H9 (cell line): ENCODE results near the gene DCHS1. TPM values are rescaled to one million over a fixed set of nuclear protein-coding genes. Genes with fewer than 3 reads are reported as not detected.

ENCODE experiments used
- DNase-seq: peaks from one replicate; pipeline ENCODE4 v3.0.0-alpha.2; 2017
- H2AFZ ChIP-seq: one replicate; pipeline ENCODE4 v1.6.1; 2013; ENCODE audit warnings: mild to moderate bottlenecking, low read length, control low read depth, moderate library complexity
- H2AK5ac ChIP-seq: 2 replicates; pipeline ENCODE4 v1.6.1; 2013; ENCODE audit warnings: low read length, control low read depth, mixed read lengths; ENCODE audit not compliant: insufficient read length
- H2BK120ac ChIP-seq: one replicate; pipeline ENCODE4 v1.6.1; 2013; ENCODE audit warnings: low read depth, mild to moderate bottlenecking, low read length, control low read depth, inconsistent platforms; ENCODE audit not compliant: poor library complexity, severe bottlenecking
- H2BK12ac ChIP-seq: 2 replicates; pipeline ENCODE4 v1.6.1; 2013; ENCODE audit warnings: low read length, control low read depth, mixed read lengths, low read depth; ENCODE audit not compliant: insufficient read length
- H2BK15ac ChIP-seq: 2 replicates; pipeline ENCODE4 v1.6.1; 2013; ENCODE audit warnings: low read depth, low read length, control low read depth
- H2BK20ac ChIP-seq: one replicate; pipeline ENCODE4 v1.6.1; 2013; ENCODE audit warnings: low read depth, mild to moderate bottlenecking, low read length, control low read depth, inconsistent platforms; ENCODE audit not compliant: poor library complexity, severe bottlenecking
- H2BK5ac ChIP-seq: 2 replicates; pipeline ENCODE4 v1.6.1; 2013; ENCODE audit warnings: low read length, control low read depth, mixed read lengths; ENCODE audit not compliant: insufficient read length
- H3K14ac ChIP-seq: 2 replicates; pipeline ENCODE4 v1.6.1; 2013; ENCODE audit warnings: low read length, control low read depth; ENCODE audit not compliant: insufficient read depth
- H3K18ac ChIP-seq: 2 replicates; pipeline ENCODE4 v1.6.1; 2013; ENCODE audit warnings: low read depth, mild to moderate bottlenecking, mixed read lengths, low read length, control low read depth; ENCODE audit not compliant: insufficient read length
- H3K23ac ChIP-seq: 2 replicates; pipeline ENCODE4 v1.6.1; 2013; ENCODE audit warnings: low read length, control low read depth, mixed read lengths, low read depth; ENCODE audit not compliant: insufficient read length
- H3K23me2 ChIP-seq: 2 replicates; pipeline ENCODE4 v1.6.1; 2013; ENCODE audit warnings: low read depth, mild to moderate bottlenecking, mixed read lengths, low read length, control low read depth; ENCODE audit not compliant: insufficient read length, poor library complexity, severe bottlenecking
- H3K27ac ChIP-seq: 2 replicates; pipeline ENCODE4 v1.5.1; 2013; ENCODE audit warnings: low read length, control low read depth, mixed read lengths, low read depth; ENCODE audit not compliant: insufficient read length
- H3K27me3 ChIP-seq: 2 replicates; pipeline ENCODE4 v1.6.1; 2013; ENCODE audit warnings: low read length, control low read depth, inconsistent platforms; ENCODE audit not compliant: insufficient read depth
- H3K4ac ChIP-seq: 2 replicates; pipeline ENCODE4 v1.6.1; 2013; ENCODE audit warnings: low read depth, mild to moderate bottlenecking, control low read depth, inconsistent platforms, low read length, moderate library complexity
- H3K4me1 ChIP-seq: 2 replicates; pipeline ENCODE4 v1.6.1; 2013; ENCODE audit warnings: low read length, control low read depth, inconsistent platforms; ENCODE audit not compliant: insufficient read depth
- H3K4me2 ChIP-seq: 2 replicates; pipeline ENCODE4 v1.6.1; 2013; ENCODE audit warnings: low read length, control low read depth, mixed read lengths; ENCODE audit not compliant: insufficient read length, insufficient read depth
- H3K56ac ChIP-seq: 2 replicates; pipeline ENCODE4 v1.6.1; 2013; ENCODE audit warnings: low read depth, mild to moderate bottlenecking, mixed read lengths, low read length, control low read depth; ENCODE audit not compliant: insufficient read length
- H3K79me1 ChIP-seq: 2 replicates; pipeline ENCODE4 v1.6.1; 2013; ENCODE audit warnings: low read depth, mild to moderate bottlenecking, moderate library complexity, low read length, control low read depth, inconsistent platforms; ENCODE audit not compliant: insufficient read depth, poor library complexity, severe bottlenecking
- H3K79me2 ChIP-seq: 2 replicates; pipeline ENCODE4 v1.6.1; 2013; ENCODE audit warnings: low read length, control low read depth, inconsistent platforms; ENCODE audit not compliant: insufficient read depth
- H3K9ac ChIP-seq: 2 replicates; pipeline ENCODE4 v1.6.1; 2013; ENCODE audit warnings: low read length, control low read depth, mixed read lengths; ENCODE audit not compliant: insufficient read length; ENCODE audit errors: extremely low read depth
- H3K9me3 ChIP-seq: one replicate; pipeline ENCODE4 v1.6.1; 2013; ENCODE audit warnings: low read depth, low read length, inconsistent platforms; ENCODE audit not compliant: control insufficient read depth
- H3T11ph ChIP-seq: one replicate; pipeline ENCODE4 v1.6.1; 2013; ENCODE audit warnings: mild to moderate bottlenecking, low read length, control low read depth, inconsistent platforms
- H4K20me1 ChIP-seq: one replicate; pipeline ENCODE4 v1.6.1; 2013; ENCODE audit not compliant: control insufficient read depth, insufficient read length, insufficient read depth
- H4K5ac ChIP-seq: 2 replicates; pipeline ENCODE4 v1.6.1; 2013; ENCODE audit warnings: low read depth, mild to moderate bottlenecking, mixed read lengths, low read length, control low read depth; ENCODE audit not compliant: insufficient read length
- H4K8ac ChIP-seq: replicated peaks from 2 replicates; pipeline ENCODE4 v1.6.1; 2013; ENCODE audit warnings: low read length, control low read depth, mixed read lengths, low read depth; ENCODE audit not compliant: insufficient read length
- H4K91ac ChIP-seq: 2 replicates; pipeline ENCODE4 v1.6.1; 2013; ENCODE audit warnings: low read depth, mild to moderate bottlenecking, moderate library complexity, mixed read lengths, low read length, control low read depth; ENCODE audit not compliant: insufficient read length
- H3K27ac Mint-ChIP-seq, 3 experiments: 2 replicates in 2 of 3; 3 replicates in 1 of 3; pipeline ENCODE4 v1.8.0; 2020 to 2021; ENCODE audit warnings: mixed read lengths in 3 of 3, mild to moderate bottlenecking in 1 of 3, moderate library complexity in 1 of 3
- H3K27me3 Mint-ChIP-seq: 2 replicates; pipeline ENCODE4 v1.8.0; 2021; ENCODE audit warnings: low read depth, mild to moderate bottlenecking, moderate library complexity, mixed read lengths
- H3K36me3 Mint-ChIP-seq, 3 experiments: 2 replicates in 2 of 3; 3 replicates in 1 of 3; pipeline ENCODE4 v1.8.0; 2020 to 2021; ENCODE audit warnings: low read depth in 3 of 3, mixed read lengths in 3 of 3; ENCODE audit not compliant: insufficient read depth in 1 of 3
- H3K4me1 Mint-ChIP-seq, 2 experiments: 2 replicates each; pipeline ENCODE4 v1.8.0; 2020; ENCODE audit warnings: mixed read lengths in 2 of 2
- H3K4me3 Mint-ChIP-seq, 2 experiments: 2 replicates in 1 of 2; 3 replicates in 1 of 2; pipeline ENCODE4 v1.8.0; 2020 to 2021; ENCODE audit warnings: mild to moderate bottlenecking in 2 of 2, mixed read lengths in 2 of 2, moderate library complexity in 1 of 2
- H3K9me3 Mint-ChIP-seq, 2 experiments: 2 replicates in 1 of 2; 3 replicates in 1 of 2; pipeline ENCODE4 v1.8.0; 2020; ENCODE audit warnings: mild to moderate bottlenecking in 2 of 2, mixed read lengths in 2 of 2, moderate library complexity in 1 of 2
- CTCF ChIP-seq: fragments of 200-600 bp; sonication (generic); conservative IDR thresholded peaks from 3 replicates; pipeline ENCODE4 v1.8.0; 2021; ENCODE audit warnings: antibody characterized with exemption, mild to moderate bottlenecking
- WGBS: extraction: QIAGEN DNeasy Blood & Tissue Kit; methylation state at CpG from one replicate; pipeline ENCODE4 v1.1.7; 2013; ENCODE audit warnings: missing lambda C conversion rate, low lambda C conversion rate, mixed read lengths; ENCODE audit not compliant: insufficient read length; ENCODE audit errors: extremely low coverage; 5-methylcytosine and 5-hydroxymethylcytosine counted together
- total RNA-seq: library from RNA; stranded (reverse); gene quantifications from 2 replicates; pipeline ENCODE4 v1.2.1, GENCODE V29; 2021

Gene DCHS1
- total RNA-seq, 1 experiment from 2014 or later: 12.5 TPM

GRCh38 chr11:6609502-6610015 lies 46.0 kb downstream of the DCHS1 start:
- no peaks in the 10 kb centered on the region for H3K27me3 ChIP-seq
- Mint-ChIP-seq H3K27ac (peak overlapping the region; percentile 17 to 49 (median 46); a peak in 3 of 7 replicates), H3K4me3 (peak overlapping the region in 1 of 2 experiments; percentile 64; a peak in 2 of 5 replicates), H3K27me3 (no peaks in the 10 kb centered on the region; the same call in 1 of the 2 replicates), H3K36me3 (peaks cover 32 to 51% (median 46%) of the 10 kb centered on the region in 3 experiments; a peak in 6 of 7 replicates), H3K4me1 (peaks cover 24% of the 10 kb centered on the region in 2 experiments), H3K9me3 (no peaks in the 10 kb centered on the region)
- no peak overlapping the region for H3K27ac ChIP-seq
- no peak overlapping the region for H2AK5ac ChIP-seq
- H2BK12ac ChIP-seq: no peak overlapping the region
- no peak overlapping the region for H3K18ac ChIP-seq
- H3K4me2 ChIP-seq: no peak overlapping the region
- WGBS: no CpG with 5 or more reads among the region's 8 CpGs
- no peak overlapping the region for H3K4ac ChIP-seq
- H4K20me1 ChIP-seq: no peaks in the 10 kb centered on the region
- no peaks in the 10 kb centered on the region; the same call in 1 of the 2 replicates for H3K4me1 ChIP-seq
- H2BK5ac ChIP-seq: no peak overlapping the region
- H3T11ph ChIP-seq: no peak overlapping the region
- no peak overlapping the region for H2BK120ac ChIP-seq
- H2BK20ac ChIP-seq: no peak overlapping the region
- no peak overlapping the region for H4K91ac ChIP-seq
- H4K5ac ChIP-seq: no peak overlapping the region
- peaks cover 13% of the 10 kb centered on the region for H3K23me2 ChIP-seq
- H3K79me2 ChIP-seq: no peaks in the 10 kb centered on the region
- H3K56ac ChIP-seq: no peak overlapping the region
- no peak overlapping the region for H4K8ac ChIP-seq
- no peaks in the 10 kb centered on the region for H3K9me3 ChIP-seq
- peak; percentile 2 for DNase-seq
- no peaks in the 10 kb centered on the region for H3K79me1 ChIP-seq
- no peak for TF ChIP-seq CTCF
- H3K9ac ChIP-seq: no peak overlapping the region
- no peak overlapping the region for H2BK15ac ChIP-seq
- H2AFZ ChIP-seq: no peak overlapping the region
- H3K14ac ChIP-seq: no peak overlapping the region
- no peak overlapping the region for H3K23ac ChIP-seq
